ENCODE data around the gene GMNC.
"Not testable (repeated sequence)": the region's sequence is repeated elsewhere in the genome, so short reads cannot be mapped to it uniquely, and the experiment has no call there.

The GMNC gene

GRCh38 chr3:190883973-190884832 lies 21.7 kb upstream of the GMNC start:
- TF ChIP-seq, protein P1, sequence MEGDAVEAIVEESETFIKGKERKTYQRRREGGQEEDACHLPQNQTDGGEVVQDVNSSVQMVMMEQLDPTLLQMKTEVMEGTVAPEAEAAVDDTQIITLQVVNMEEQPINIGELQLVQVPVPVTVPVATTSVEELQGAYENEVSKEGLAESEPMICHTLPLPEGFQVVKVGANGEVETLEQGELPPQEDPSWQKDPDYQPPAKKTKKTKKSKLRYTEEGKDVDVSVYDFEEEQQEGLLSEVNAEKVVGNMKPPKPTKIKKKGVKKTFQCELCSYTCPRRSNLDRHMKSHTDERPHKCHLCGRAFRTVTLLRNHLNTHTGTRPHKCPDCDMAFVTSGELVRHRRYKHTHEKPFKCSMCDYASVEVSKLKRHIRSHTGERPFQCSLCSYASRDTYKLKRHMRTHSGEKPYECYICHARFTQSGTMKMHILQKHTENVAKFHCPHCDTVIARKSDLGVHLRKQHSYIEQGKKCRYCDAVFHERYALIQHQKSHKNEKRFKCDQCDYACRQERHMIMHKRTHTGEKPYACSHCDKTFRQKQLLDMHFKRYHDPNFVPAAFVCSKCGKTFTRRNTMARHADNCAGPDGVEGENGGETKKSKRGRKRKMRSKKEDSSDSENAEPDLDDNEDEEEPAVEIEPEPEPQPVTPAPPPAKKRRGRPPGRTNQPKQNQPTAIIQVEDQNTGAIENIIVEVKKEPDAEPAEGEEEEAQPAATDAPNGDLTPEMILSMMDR (IDR thresholded peaks at IDR 0.05; ENCODE audit: extremely low read depth, missing control alignments) = peak; percentile 89
- DNase-seq (ENCODE audit: low spot score) = peak; percentile 50

GRCh38 chr3:190883141-190883540 lies 20.6 kb upstream of the GMNC start:
- no peak for DNase-seq (ENCODE audit: low spot score)
- TF ChIP-seq, protein P1 (IDR thresholded peaks at IDR 0.05; ENCODE audit: extremely low read depth, missing control alignments) = no peak

DNA sequence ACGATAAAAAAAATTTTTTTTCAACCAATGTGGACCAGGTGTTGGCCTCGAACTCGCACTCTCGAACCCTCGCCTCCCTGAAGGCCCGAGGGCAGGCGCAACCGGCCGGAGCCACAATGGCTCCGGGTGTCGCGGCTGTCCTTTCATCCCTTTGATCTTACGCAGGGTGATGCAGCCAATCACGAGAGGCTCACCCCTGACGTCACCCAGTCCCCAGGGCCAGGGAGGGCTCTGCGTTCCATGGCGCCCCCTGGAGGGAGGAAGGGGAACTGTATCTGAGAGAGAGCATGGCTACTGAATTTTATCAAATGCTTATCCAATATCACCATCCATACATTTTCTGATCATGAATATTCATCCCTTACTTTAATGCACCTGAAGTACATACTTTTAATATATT lies 15.4 kb upstream of the GMNC start:
- TF ChIP-seq, protein P1 (IDR thresholded peaks at IDR 0.05; ENCODE audit: extremely low read depth, missing control alignments) = peak; percentile 24
- no peak for DNase-seq (ENCODE audit: low spot score)

GRCh38 chr3:190876433-190876832 lies 13.9 kb upstream of the GMNC start:
- not testable (repeated sequence) for DNase-seq (ENCODE audit: low spot score)

DNA sequence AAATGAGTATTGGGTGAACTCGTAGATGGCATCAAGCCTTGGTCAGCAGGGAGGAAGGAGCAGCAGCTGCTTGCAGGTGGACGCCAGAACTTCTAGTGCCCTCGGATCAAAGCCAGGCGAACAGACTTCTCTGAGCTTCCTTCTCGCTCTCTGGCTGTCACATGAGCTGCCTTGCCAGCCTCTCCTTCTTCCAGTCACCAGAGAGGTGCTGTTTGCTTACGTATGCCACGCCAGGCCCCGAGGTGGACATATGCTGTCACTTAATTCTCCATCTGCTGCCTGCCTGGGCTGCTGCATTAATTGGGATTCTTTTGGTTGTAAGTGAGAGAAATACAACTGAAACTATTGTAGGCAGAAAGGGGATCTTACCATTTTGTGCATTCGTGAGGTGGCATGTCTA lies 12.6 kb upstream of the GMNC start:
- DNase-seq (ENCODE audit: low spot score) = not testable (repeated sequence)

DNA sequence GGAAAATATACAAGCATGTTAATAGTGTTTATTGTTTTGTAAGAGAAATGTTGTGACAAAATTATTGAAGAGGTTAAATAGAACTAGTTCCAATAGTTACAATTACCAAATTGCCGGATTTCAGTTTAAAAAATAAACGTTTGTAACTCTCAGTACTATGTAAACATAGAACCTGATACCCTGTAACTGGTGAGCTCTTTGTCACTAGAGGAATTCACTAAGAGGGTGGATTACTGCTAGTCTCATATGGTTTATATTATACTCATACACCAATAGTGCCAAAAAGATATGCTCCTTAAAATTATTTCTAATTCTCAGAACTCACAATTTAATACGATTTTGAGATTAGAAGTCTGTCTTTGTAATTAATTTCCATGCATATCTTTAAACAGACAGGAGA lies 7.6 kb upstream of the GMNC start:
- TF ChIP-seq, protein P1 (IDR thresholded peaks at IDR 0.05; ENCODE audit: extremely low read depth, missing control alignments) = no peak
- no peak for DNase-seq (ENCODE audit: low spot score)

GRCh38 chr3:190867071-190867470 lies 4.6 kb upstream of the GMNC start:
- TF ChIP-seq, protein P1 (IDR thresholded peaks at IDR 0.05; ENCODE audit: extremely low read depth, missing control alignments) = no peak
- no peak for DNase-seq (ENCODE audit: low spot score)

DNA sequence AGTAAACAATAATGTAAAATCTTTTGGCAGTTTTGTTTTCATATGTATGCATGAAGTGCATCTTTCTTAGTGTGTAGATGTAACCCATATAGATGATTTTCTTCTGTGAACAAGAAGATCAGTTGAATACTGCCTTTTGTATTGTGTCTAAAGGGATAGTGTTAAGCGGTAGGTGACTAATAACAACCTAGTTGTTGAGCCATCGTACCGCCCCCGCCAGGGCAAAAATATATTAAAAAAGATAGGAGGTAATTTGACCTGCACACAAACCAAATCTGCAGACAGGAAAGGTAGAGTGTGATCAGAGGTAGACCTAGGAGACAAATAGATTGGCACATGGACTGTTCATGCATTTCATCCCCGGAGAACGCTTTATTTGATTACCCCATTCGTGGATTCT lies 3.3 kb upstream of the GMNC start:
- no peak for DNase-seq (ENCODE audit: low spot score)
- TF ChIP-seq, protein P1 (IDR thresholded peaks at IDR 0.05; ENCODE audit: extremely low read depth, missing control alignments) = peak; percentile 6

All from GM20000 (cell line).